ENCODE measurements around the gene CYP4F3.
"Not testable (repeated sequence)": the region's sequence is repeated elsewhere in the genome, so short reads cannot be mapped to it uniquely, and the experiment has no call there.

Gene CYP4F3

DNA sequence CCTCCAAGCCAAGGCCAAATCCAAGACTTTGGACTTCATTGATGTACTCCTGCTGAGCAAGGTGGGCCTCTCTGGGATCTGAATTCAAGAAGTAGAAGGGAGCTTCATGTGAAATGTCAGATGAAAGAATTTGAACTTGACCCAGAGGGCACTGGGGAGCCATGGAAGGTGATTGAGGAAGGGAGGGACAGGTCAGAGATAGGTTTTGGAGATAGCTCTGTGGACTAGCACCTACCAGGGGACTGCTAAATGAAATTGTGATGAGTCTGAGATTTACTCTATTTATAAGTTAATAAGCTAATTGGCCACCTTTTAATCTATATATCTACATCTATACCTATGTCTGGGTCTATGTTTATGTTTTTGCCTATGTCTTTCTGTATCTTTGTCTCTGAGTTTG is 9.4 kb downstream of the CYP4F3 start:
- H2BK15ac ChIP-seq (replicated peaks; ENCODE audit: low read depth); H3K36me3 ChIP-seq (ENCODE audit: control insufficient read depth, insufficient read depth, low read length); H3K18ac ChIP-seq (ENCODE audit: low read length); H3K4ac ChIP-seq (ENCODE audit: low read depth, low read length); H3K4me3 ChIP-seq (ENCODE audit: low read length); H3K9ac ChIP-seq (ENCODE audit: low read length); H2AK5ac ChIP-seq (ENCODE audit: low read length); H3K4me1 ChIP-seq (ENCODE audit: control insufficient read depth, low read depth, low read length); H2BK120ac ChIP-seq (ENCODE audit: low read depth, low read length); H3K23ac ChIP-seq (ENCODE audit: low read length); H4K8ac ChIP-seq (ENCODE audit: low read depth, low read length); H3K79me1 ChIP-seq (ENCODE audit: low read length); DNase-seq; H3K56ac ChIP-seq (ENCODE audit: low read length); H3K27ac ChIP-seq (ENCODE audit: low read depth, low read length); H4K5ac ChIP-seq (ENCODE audit: low read length); H3K4me2 ChIP-seq (ENCODE audit: low read length); H2BK5ac ChIP-seq (ENCODE audit: low read length); H3K27me3 ChIP-seq (ENCODE audit: insufficient read depth, low read length, poor library complexity); H3K79me2 ChIP-seq (ENCODE audit: control insufficient read depth, insufficient read depth, low read length): not testable (repeated sequence)

DNA sequence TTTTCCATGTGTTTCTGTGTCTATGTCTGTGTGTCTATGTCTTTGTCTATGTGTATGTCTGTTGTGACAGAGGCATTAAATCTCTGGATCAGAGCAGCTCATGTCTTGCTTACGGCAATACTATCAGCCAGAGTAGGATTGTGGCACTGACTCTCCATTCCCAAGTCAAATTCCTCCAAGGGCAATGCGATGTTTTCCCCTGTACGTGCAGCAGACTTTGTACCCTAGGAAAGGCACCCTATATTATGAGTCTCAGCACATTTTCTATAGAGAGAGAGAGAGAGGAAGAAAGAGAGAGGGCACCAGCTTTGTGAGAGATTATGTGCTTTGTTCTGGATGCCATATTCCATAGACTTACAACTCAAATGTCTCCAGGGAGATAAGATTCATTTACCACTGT is 11.1 kb downstream of the CYP4F3 start:
- Histone ChIP-seq H3K27me3 (ENCODE audit: insufficient read depth, low read length, poor library complexity) (no peaks in the 10 kb centered on the region), H4K8ac (ENCODE audit: low read depth, low read length) (no peak overlapping the region), H3K79me1 (ENCODE audit: low read length) (no peaks in the 10 kb centered on the region), H3K4me2 (ENCODE audit: low read length) (no peak overlapping the region), H2BK120ac (ENCODE audit: low read depth, low read length) (no peak overlapping the region), H2AK5ac (ENCODE audit: low read length) (no peak overlapping the region), H3K4ac (ENCODE audit: low read depth, low read length) (no peak overlapping the region), H4K5ac (ENCODE audit: low read length) (no peak overlapping the region), H3K79me2 (ENCODE audit: control insufficient read depth, insufficient read depth, low read length) (no peaks in the 10 kb centered on the region), H3K56ac (ENCODE audit: low read length) (no peak overlapping the region), H2BK15ac (replicated peaks; ENCODE audit: low read depth) (no peak overlapping the region), H2BK5ac (ENCODE audit: low read length) (no peak overlapping the region), H3K23ac (ENCODE audit: low read length) (no peak overlapping the region), H3K27ac (ENCODE audit: low read depth, low read length) (no peak overlapping the region), H3K4me3 (ENCODE audit: low read length) (no peak overlapping the region), H3K36me3 (ENCODE audit: control insufficient read depth, insufficient read depth, low read length) (no peaks in the 10 kb centered on the region), H3K18ac (ENCODE audit: low read length) (no peak overlapping the region), H3K9ac (ENCODE audit: low read length) (no peak overlapping the region), H3K4me1 (ENCODE audit: control insufficient read depth, low read depth, low read length) (no peaks in the 10 kb centered on the region)
- no peak for DNase-seq
- WGBS (ENCODE audit: extremely low coverage, insufficient coverage, low lambda C conversion rate), result no CpG with 5 or more reads among the region's 3 CpGs

DNA sequence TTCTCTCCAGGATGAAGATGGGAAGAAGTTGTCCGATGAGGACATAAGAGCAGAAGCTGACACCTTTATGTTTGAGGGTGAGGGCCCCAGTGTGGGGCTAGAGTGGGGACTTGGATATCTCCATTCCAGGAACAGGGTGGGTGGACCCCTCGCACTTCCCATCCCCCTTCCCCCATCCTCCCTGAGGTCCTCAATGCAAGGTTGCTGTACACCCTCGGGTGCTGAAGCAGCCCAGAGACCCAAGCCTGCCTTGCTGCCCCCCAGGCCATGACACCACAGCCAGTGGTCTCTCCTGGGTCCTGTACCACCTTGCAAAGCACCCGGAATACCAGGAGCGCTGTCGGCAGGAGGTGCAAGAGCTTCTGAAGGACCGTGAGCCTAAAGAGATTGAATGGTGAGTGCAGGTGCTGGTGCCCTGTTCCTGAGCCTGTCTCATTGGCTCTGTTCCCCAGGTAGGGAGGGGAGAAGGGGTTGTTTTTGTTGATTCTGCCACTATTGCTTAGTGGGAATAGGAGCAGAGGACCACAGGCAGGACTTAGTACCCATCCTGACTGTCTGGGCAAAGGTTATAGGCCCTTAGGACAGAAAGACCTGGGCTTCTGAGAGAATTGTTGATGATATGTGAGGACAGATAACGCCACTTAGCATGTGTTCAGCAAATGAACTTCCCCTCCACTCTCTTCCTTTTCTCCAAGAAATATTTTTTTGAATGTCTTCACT is 12.0 kb downstream of the CYP4F3 start:
- Histone ChIP-seq H3K4me3 (ENCODE audit: low read length) (no peak overlapping the region), H4K5ac (ENCODE audit: low read length) (no peak overlapping the region), H3K9ac (ENCODE audit: low read length) (no peak overlapping the region), H4K8ac (ENCODE audit: low read depth, low read length) (no peak overlapping the region), H3K4ac (ENCODE audit: low read depth, low read length) (no peak overlapping the region), H2AK5ac (ENCODE audit: low read length) (no peak overlapping the region), H3K23ac (ENCODE audit: low read length) (no peak overlapping the region), H2BK5ac (ENCODE audit: low read length) (no peak overlapping the region), H3K4me2 (ENCODE audit: low read length) (no peak overlapping the region), H3K56ac (ENCODE audit: low read length) (no peak overlapping the region), H3K79me2 (ENCODE audit: control insufficient read depth, insufficient read depth, low read length) (no peaks in the 10 kb centered on the region), H3K79me1 (ENCODE audit: low read length) (no peaks in the 10 kb centered on the region), H3K27me3 (ENCODE audit: insufficient read depth, low read length, poor library complexity) (no peaks in the 10 kb centered on the region), H3K18ac (ENCODE audit: low read length) (no peak overlapping the region), H3K36me3 (ENCODE audit: control insufficient read depth, insufficient read depth, low read length) (no peaks in the 10 kb centered on the region), H2BK15ac (replicated peaks; ENCODE audit: low read depth) (no peak overlapping the region), H3K27ac (ENCODE audit: low read depth, low read length) (no peak overlapping the region), H3K4me1 (ENCODE audit: control insufficient read depth, low read depth, low read length) (no peaks in the 10 kb centered on the region), H2BK120ac (ENCODE audit: low read depth, low read length) (no peak overlapping the region)
- no peak for DNase-seq
- no CpG with 5 or more reads among the region's 8 CpGs for WGBS (ENCODE audit: extremely low coverage, insufficient coverage, low lambda C conversion rate)

DNA sequence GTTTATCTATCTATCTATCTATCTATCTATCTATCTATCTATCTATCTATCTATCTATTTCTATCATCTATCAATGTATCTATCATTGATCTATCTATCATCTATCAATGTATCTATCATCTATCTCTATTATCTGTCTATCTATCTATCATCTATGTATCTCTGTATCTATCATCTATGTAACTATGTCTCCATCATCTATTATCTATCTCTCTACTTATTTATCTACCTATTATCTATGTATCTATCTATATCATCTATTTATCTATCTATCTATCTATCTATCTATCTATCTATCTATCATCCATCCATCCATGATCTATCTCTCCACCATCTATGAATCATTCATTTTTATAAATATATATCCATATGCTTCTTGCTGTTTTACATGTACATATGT is 15.8 kb downstream of the CYP4F3 start:
- Histone ChIP-seq H3K79me1 (ENCODE audit: low read length) (no peaks in the 10 kb centered on the region), H2BK120ac (ENCODE audit: low read depth, low read length) (no peak overlapping the region)

DNA sequence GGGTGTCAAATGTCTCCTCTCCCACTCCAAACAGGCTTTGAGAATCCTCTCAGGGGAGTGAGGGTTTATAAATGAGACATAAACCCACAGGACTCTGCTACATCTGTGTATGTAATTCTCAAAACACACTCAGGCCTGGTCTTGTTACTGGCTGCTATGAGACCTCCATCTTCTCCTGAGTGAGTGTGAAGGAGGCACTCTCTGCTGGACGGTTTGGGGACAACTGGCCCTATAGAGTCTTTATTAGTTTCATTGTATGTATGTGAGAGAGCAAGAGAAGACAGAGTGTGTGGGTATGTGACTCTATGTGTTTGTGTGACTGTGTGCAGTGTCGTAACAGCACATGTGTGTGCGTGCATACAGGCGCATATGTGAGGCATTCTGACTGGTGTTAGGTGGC is 22.6 kb downstream of the CYP4F3 start:
- no peak overlapping the region for H3K27ac ChIP-seq (ENCODE audit: low read depth, low read length)
- H3K23ac ChIP-seq (ENCODE audit: low read length), result no peak overlapping the region
- no peak overlapping the region for H3K18ac ChIP-seq (ENCODE audit: low read length)
- no peak overlapping the region for H4K8ac ChIP-seq (ENCODE audit: low read depth, low read length)
- no peaks in the 10 kb centered on the region for H3K27me3 ChIP-seq (ENCODE audit: insufficient read depth, low read length, poor library complexity)
- H3K79me2 ChIP-seq (ENCODE audit: control insufficient read depth, insufficient read depth, low read length), result no peaks in the 10 kb centered on the region
- H3K9ac ChIP-seq (ENCODE audit: low read length), result no peak overlapping the region
- H3K79me1 ChIP-seq (ENCODE audit: low read length), result no peaks in the 10 kb centered on the region
- H2BK120ac ChIP-seq (ENCODE audit: low read depth, low read length), result no peak overlapping the region
- no peak overlapping the region for H3K4me2 ChIP-seq (ENCODE audit: low read length)
- no peak overlapping the region for H2BK5ac ChIP-seq (ENCODE audit: low read length)
- WGBS (ENCODE audit: extremely low coverage, insufficient coverage, low lambda C conversion rate), result no CpG with 5 or more reads among the region's 4 CpGs
- no peak overlapping the region for H3K4me3 ChIP-seq (ENCODE audit: low read length)
- no peak for DNase-seq
- no peak overlapping the region for H3K4ac ChIP-seq (ENCODE audit: low read depth, low read length)
- no peak overlapping the region for H3K56ac ChIP-seq (ENCODE audit: low read length)
- H2BK15ac ChIP-seq (replicated peaks; ENCODE audit: low read depth), result no peak overlapping the region
- H3K4me1 ChIP-seq (ENCODE audit: control insufficient read depth, low read depth, low read length), result no peaks in the 10 kb centered on the region
- H3K36me3 ChIP-seq (ENCODE audit: control insufficient read depth, insufficient read depth, low read length), result no peaks in the 10 kb centered on the region
- H4K5ac ChIP-seq (ENCODE audit: low read length), result no peak overlapping the region
- no peak overlapping the region for H2AK5ac ChIP-seq (ENCODE audit: low read length)

More for the DNA sequence above, 15.8 kb downstream of the CYP4F3 start:
- Histone ChIP-seq H3K23ac (ENCODE audit: low read length) (no peak overlapping the region), H2BK5ac (ENCODE audit: low read length) (no peak overlapping the region), H4K8ac (ENCODE audit: low read depth, low read length) (no peak overlapping the region), H3K4me3 (ENCODE audit: low read length) (no peak overlapping the region), H3K36me3 (ENCODE audit: control insufficient read depth, insufficient read depth, low read length) (no peaks in the 10 kb centered on the region), H3K4ac (ENCODE audit: low read depth, low read length) (no peak overlapping the region), H3K4me2 (ENCODE audit: low read length) (no peak overlapping the region), H4K5ac (ENCODE audit: low read length) (no peak overlapping the region), H3K9ac (ENCODE audit: low read length) (no peak overlapping the region), H2AK5ac (ENCODE audit: low read length) (no peak overlapping the region), H3K4me1 (ENCODE audit: control insufficient read depth, low read depth, low read length) (no peaks in the 10 kb centered on the region), H3K18ac (ENCODE audit: low read length) (no peak overlapping the region), H3K27ac (ENCODE audit: low read depth, low read length) (no peak overlapping the region), H3K79me2 (ENCODE audit: control insufficient read depth, insufficient read depth, low read length) (no peaks in the 10 kb centered on the region), H3K27me3 (ENCODE audit: insufficient read depth, low read length, poor library complexity) (no peaks in the 10 kb centered on the region), H2BK15ac (replicated peaks; ENCODE audit: low read depth) (no peak overlapping the region), H3K56ac (ENCODE audit: low read length) (no peak overlapping the region)
- DNase-seq, result no peak

DNA sequence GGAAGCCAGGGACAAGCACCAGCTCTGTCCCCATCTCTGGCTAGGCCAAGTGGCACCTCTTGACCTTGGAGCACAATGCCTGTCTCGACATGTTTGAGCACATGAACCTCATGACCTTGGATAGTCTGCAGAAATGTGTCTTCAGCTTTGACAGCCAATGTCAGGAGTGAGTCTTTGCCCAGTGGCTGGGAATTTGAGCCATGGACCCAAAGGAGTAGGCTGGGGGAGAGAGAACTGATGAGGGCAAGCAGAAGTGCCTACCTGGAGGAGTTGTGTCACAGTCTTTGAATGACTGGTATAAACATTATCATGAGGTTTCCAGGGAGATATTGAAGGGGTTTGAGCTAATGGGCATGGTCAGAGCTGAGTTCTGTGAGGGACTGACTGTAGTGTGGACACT is 25.5 kb downstream of the CYP4F3 start:
- Histone ChIP-seq H2BK5ac (ENCODE audit: low read length) (no peak overlapping the region), H2BK15ac (replicated peaks; ENCODE audit: low read depth) (no peak overlapping the region), H3K79me2 (ENCODE audit: control insufficient read depth, insufficient read depth, low read length) (no peaks in the 10 kb centered on the region), H3K27me3 (ENCODE audit: insufficient read depth, low read length, poor library complexity) (no peaks in the 10 kb centered on the region), H3K4ac (ENCODE audit: low read depth, low read length) (no peak overlapping the region), H2AK5ac (ENCODE audit: low read length) (no peak overlapping the region), H3K4me3 (ENCODE audit: low read length) (no peak overlapping the region), H3K9ac (ENCODE audit: low read length) (no peak overlapping the region), H4K5ac (ENCODE audit: low read length) (no peak overlapping the region), H3K27ac (ENCODE audit: low read depth, low read length) (no peak overlapping the region), H3K4me2 (ENCODE audit: low read length) (no peak overlapping the region), H3K18ac (ENCODE audit: low read length) (no peak overlapping the region), H3K23ac (ENCODE audit: low read length) (no peak overlapping the region), H3K4me1 (ENCODE audit: control insufficient read depth, low read depth, low read length) (no peaks in the 10 kb centered on the region), H3K56ac (ENCODE audit: low read length) (no peak overlapping the region), H4K8ac (ENCODE audit: low read depth, low read length) (no peak overlapping the region), H3K36me3 (ENCODE audit: control insufficient read depth, insufficient read depth, low read length) (no peaks in the 10 kb centered on the region), H2BK120ac (ENCODE audit: low read depth, low read length) (no peak overlapping the region), H3K79me1 (ENCODE audit: low read length) (no peaks in the 10 kb centered on the region)
- no CpG with 5 or more reads among the region's 1 CpG for WGBS (ENCODE audit: extremely low coverage, insufficient coverage, low lambda C conversion rate)
- no peak for DNase-seq

Data from mesendoderm (in vitro differentiated cells).